HepG2 (cell line): Measurements from ENCODE around the gene CCND2. TPM values are rescaled to one million over a fixed set of nuclear protein-coding genes. Genes with fewer than 3 reads are reported as not detected.

Source experiments
- E2F1 ChIP-seq: sonication (generic); formaldehyde crosslinking; IDR thresholded peaks from 2 replicates; pipeline ENCODE4 v1.5.0; 2020; ENCODE audit warnings: missing genetic modification reagents
- ELF3 ChIP-seq: IDR thresholded peaks from 2 replicates; pipeline ENCODE4 v1.6.1; 2016; ENCODE audit warnings: missing genetic modification reagents, missing compliant biosample characterization
- FOXA3 ChIP-seq: IDR thresholded peaks from 2 replicates; pipeline ENCODE4 v1.6.1; 2016; ENCODE audit warnings: missing genetic modification reagents, missing compliant biosample characterization
- ISX ChIP-seq: sonication (generic); formaldehyde crosslinking; conservative IDR thresholded peaks from 2 replicates; pipeline ENCODE4 v1.5.0; 2020; ENCODE audit warnings: missing genetic modification reagents
- MAF1 ChIP-seq: sonication (generic); formaldehyde crosslinking; IDR thresholded peaks from 2 replicates; pipeline ENCODE4 v1.5.0; 2020; ENCODE audit warnings: missing genetic modification reagents, borderline replicate concordance
- MYNN ChIP-seq: sonication (generic); formaldehyde crosslinking; IDR thresholded peaks from 2 replicates; pipeline ENCODE4 v1.4.0; 2020; ENCODE audit warnings: mild to moderate bottlenecking, low read depth, missing genetic modification reagents
- NFATC3 ChIP-seq: sonication (generic); formaldehyde crosslinking; IDR thresholded peaks from 2 replicates; pipeline ENCODE4 v1.5.1; 2020; ENCODE audit warnings: mild to moderate bottlenecking, missing genetic modification reagents
- PATZ1 ChIP-seq: sonication (generic); formaldehyde crosslinking; IDR thresholded peaks from 2 replicates; pipeline ENCODE4 v1.4.0; 2020; ENCODE audit warnings: missing genetic modification reagents
- PTBP1 ChIP-seq: fragments of 200-400 bp; formaldehyde crosslinking; IDR thresholded peaks from 2 replicates; pipeline ENCODE4 v1.6.1; 2018; ENCODE audit warnings: low read length, low read depth; ENCODE audit not compliant: poor library complexity, severe bottlenecking
- SAFB2 ChIP-seq: sonication (generic); formaldehyde crosslinking; IDR thresholded peaks from 2 replicates; pipeline ENCODE4 v1.5.1; 2020; ENCODE audit warnings: missing genetic modification reagents, low read depth, mild to moderate bottlenecking, borderline replicate concordance
- SALL2 ChIP-seq: sonication (generic); formaldehyde crosslinking; IDR thresholded peaks from 2 replicates; pipeline ENCODE4 v1.8.1; 2023; ENCODE audit warnings: mild to moderate bottlenecking, missing genetic modification reagents, inconsistent platforms
- XRCC5 ChIP-seq: fragments of 200-400 bp; formaldehyde crosslinking; optimal IDR thresholded peaks from 2 replicates; pipeline ENCODE3; 2017; ENCODE audit warnings: mild to moderate bottlenecking, low read length
- YEATS2 ChIP-seq: sonication (generic); formaldehyde crosslinking; IDR thresholded peaks from 2 replicates; pipeline ENCODE4 v1.4.0; 2020; ENCODE audit warnings: missing genetic modification reagents, borderline replicate concordance
- ZMYM4 ChIP-seq: sonication (generic); formaldehyde crosslinking; IDR thresholded peaks from 2 replicates; pipeline ENCODE4 v1.8.1; 2023; ENCODE audit warnings: mild to moderate bottlenecking, missing genetic modification reagents
- ZNF44 ChIP-seq: sonication (generic); formaldehyde crosslinking; IDR thresholded peaks from 2 replicates; pipeline ENCODE4 v1.5.1; 2020; ENCODE audit warnings: mild to moderate bottlenecking, missing genetic modification reagents
- ZNF614 ChIP-seq: IDR thresholded peaks from 2 replicates; pipeline ENCODE4 v1.6.1; 2018; ENCODE audit warnings: missing biosample characterization, missing genetic modification reagents, inconsistent platforms, borderline replicate concordance
- polyA plus RNA-seq, 8 experiments: library from polyadenylated mRNA; depleted of rRNA in 3 of 8; stranded (reverse) in 7 of 8; unstranded in 1 of 8; fragments of >200 nt; fragmentation: Illumina TruSeq in 4 of 8; extraction: Trizol in 4 of 8; gene quantifications; 2 replicates each; pipeline versions ENCODE4 v1.2.1 to v1.2.3, GENCODE V29; 2011 to 2016; ENCODE audit warnings: low read depth in 4 of 8, missing spikeins in 1 of 8, mixed read lengths in 1 of 8; ENCODE audit not compliant: insufficient read depth in 1 of 8
- total RNA-seq, 5 experiments: library from RNA; depleted of rRNA; stranded (reverse); fragments of >200 nt; fragmentation: Illumina TruSeq; extraction: Trizol; gene quantifications; 2 replicates each; pipeline ENCODE4 v1.2.3, GENCODE V29; 2016; ENCODE audit warnings: low read depth in 1 of 5
- TF ChIP-seq, protein P1 (sequence below): sonication (generic); formaldehyde crosslinking; IDR thresholded peaks from 2 replicates; pipeline ENCODE4 v1.4.0; 2020; ENCODE audit warnings: missing genetic modification reagents
- TF ChIP-seq, protein P2 (sequence below): IDR thresholded peaks from 2 replicates; pipeline ENCODE4 v1.6.1; 2016; ENCODE audit warnings: missing compliant biosample characterization, missing genetic modification reagents, borderline replicate concordance
- TF ChIP-seq, protein P3 (sequence below): sonication (generic); formaldehyde crosslinking; IDR thresholded peaks from 2 replicates; pipeline ENCODE4 v1.5.0; 2020; ENCODE audit warnings: mild to moderate bottlenecking, missing genetic modification reagents, borderline replicate concordance

Gene CCND2
- total and polyA plus RNA-seq, 2 of the 13 experiments (the other 11 are each of a cell fraction or from before 2014, with no cell fraction given) = 0.61 to 1.4 TPM

- TF ChIP-seq, protein P1, sequence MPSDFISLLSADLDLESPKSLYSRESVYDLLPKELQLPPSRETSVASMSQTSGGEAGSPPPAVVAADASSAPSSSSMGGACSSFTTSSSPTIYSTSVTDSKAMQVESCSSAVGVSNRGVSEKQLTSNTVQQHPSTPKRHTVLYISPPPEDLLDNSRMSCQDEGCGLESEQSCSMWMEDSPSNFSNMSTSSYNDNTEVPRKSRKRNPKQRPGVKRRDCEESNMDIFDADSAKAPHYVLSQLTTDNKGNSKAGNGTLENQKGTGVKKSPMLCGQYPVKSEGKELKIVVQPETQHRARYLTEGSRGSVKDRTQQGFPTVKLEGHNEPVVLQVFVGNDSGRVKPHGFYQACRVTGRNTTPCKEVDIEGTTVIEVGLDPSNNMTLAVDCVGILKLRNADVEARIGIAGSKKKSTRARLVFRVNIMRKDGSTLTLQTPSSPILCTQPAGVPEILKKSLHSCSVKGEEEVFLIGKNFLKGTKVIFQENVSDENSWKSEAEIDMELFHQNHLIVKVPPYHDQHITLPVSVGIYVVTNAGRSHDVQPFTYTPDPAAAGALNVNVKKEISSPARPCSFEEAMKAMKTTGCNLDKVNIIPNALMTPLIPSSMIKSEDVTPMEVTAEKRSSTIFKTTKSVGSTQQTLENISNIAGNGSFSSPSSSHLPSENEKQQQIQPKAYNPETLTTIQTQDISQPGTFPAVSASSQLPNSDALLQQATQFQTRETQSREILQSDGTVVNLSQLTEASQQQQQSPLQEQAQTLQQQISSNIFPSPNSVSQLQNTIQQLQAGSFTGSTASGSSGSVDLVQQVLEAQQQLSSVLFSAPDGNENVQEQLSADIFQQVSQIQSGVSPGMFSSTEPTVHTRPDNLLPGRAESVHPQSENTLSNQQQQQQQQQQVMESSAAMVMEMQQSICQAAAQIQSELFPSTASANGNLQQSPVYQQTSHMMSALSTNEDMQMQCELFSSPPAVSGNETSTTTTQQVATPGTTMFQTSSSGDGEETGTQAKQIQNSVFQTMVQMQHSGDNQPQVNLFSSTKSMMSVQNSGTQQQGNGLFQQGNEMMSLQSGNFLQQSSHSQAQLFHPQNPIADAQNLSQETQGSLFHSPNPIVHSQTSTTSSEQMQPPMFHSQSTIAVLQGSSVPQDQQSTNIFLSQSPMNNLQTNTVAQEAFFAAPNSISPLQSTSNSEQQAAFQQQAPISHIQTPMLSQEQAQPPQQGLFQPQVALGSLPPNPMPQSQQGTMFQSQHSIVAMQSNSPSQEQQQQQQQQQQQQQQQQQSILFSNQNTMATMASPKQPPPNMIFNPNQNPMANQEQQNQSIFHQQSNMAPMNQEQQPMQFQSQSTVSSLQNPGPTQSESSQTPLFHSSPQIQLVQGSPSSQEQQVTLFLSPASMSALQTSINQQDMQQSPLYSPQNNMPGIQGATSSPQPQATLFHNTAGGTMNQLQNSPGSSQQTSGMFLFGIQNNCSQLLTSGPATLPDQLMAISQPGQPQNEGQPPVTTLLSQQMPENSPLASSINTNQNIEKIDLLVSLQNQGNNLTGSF (CRISPR knock-in tag) = 0 out of 2 replicates have a peak, but pooled peaks have one; percentile 13
- TF ChIP-seq, protein P2, sequence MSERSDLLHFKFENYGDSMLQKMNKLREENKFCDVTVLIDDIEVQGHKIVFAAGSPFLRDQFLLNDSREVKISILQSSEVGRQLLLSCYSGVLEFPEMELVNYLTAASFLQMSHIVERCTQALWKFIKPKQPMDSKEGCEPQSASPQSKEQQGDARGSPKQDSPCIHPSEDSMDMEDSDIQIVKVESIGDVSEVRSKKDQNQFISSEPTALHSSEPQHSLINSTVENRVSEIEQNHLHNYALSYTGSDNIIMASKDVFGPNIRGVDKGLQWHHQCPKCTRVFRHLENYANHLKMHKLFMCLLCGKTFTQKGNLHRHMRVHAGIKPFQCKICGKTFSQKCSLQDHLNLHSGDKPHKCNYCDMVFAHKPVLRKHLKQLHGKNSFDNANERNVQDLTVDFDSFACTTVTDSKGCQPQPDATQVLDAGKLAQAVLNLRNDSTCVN (CRISPR knock-in tag) = no peak
- TF ChIP-seq NFATC3 (CRISPR knock-in tag) (no peak), ELF3 (CRISPR knock-in tag) (no peak), MAF1 (CRISPR knock-in tag) (peak; percentile 11; the same call in 1 of the 2 replicates), ISX (CRISPR knock-in tag) (no peak), YEATS2 (peak; percentile 59), PTBP1 (no peak), E2F1 (CRISPR knock-in tag) (0 out of 2 replicates have a peak, but pooled peaks have one; percentile 0), SAFB2 (no peak), XRCC5 (no peak), ZNF614 (CRISPR knock-in tag) (0 out of 2 replicates have a peak, but pooled peaks have one; percentile 10), PATZ1 (no peak), MYNN (no peak), ZMYM4 (no peak), SALL2 (CRISPR knock-in tag) (no peak), ZNF44 (CRISPR knock-in tag) (no peak), FOXA3 (CRISPR knock-in tag) (no peak)
- TF ChIP-seq, protein P3, sequence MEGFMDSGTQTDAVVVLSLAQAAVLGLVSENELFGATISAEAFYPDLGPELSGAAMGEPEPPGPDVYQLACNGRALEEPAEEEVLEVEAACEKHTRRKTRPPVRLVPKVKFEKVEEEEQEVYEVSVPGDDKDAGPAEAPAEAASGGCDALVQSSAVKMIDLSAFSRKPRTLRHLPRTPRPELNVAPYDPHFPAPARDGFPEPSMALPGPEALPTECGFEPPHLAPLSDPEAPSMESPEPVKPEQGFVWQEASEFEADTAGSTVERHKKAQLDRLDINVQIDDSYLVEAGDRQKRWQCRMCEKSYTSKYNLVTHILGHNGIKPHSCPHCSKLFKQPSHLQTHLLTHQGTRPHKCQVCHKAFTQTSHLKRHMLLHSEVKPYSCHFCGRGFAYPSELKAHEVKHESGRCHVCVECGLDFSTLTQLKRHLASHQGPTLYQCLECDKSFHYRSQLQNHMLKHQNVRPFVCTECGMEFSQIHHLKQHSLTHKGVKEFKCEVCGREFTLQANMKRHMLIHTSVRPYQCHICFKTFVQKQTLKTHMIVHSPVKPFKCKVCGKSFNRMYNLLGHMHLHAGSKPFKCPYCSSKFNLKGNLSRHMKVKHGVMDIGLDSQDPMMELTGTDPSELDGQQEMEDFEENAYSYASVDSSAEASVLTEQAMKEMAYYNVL (CRISPR knock-in tag) = no peak
Measured at GRCh38 chr12:4320497-4320852, 46.9 kb downstream of the CCND2 start (continued).
